HG03439 (cell line): Measurements from ENCODE around the gene SCN2A.

Source experiments
- ATAC-seq: cut with Tn5 transposase; IDR thresholded peaks from one replicate; pipeline ENCODE4 v1.9.1; 2021; ENCODE audit warnings: mild to moderate bottlenecking, moderate library complexity; ENCODE audit not compliant: unreplicated experiment

SCN2A gene

DNA sequence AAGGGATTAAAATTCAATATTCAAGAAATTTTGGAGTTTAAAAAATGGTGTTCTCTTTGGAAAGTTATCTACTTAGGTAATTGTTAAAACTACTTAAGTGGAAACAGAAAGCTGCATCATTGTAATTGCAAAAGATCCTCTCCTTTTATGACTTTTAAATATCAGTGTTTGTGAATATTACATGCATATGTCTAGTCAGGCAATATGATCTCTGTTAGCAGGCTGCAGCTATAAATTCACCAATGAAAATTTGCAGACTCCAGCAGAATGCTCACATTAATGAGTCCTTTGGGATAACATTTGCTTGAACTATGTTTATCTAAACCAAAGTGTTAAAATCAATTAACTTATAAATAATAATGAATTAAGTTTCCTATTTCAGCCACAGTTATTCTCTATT, 171.1 kb downstream of the SCN2A start:
- no peak for ATAC-seq

GRCh38 chr2:165414187-165414586, 175.0 kb downstream of the SCN2A start:
- ATAC-seq: no peak

DNA sequence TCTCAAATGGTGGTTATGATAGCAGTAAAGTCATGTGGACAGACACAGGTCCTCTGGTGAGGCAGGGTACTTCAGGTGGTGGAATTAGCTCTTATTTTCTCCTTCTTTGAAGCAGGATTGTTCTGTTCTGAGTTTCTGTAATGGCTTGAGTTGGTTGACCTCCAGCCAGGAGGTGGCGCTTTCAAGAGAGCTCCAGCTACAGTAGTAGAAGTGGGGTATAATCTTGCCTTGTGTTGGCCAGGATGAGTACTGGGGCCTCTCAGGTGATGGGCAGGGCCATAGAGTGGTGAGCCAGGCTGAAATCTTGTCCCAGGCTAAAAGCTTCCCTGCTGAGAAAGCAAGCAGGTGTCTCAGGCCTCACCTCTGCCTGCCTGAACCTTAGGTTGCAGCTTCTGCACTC, 177.8 kb downstream of the SCN2A start:
- ATAC-seq: no peak

- no peak for ATAC-seq
Observed at GRCh38 chr2:165420231-165420630, 181.0 kb downstream of the SCN2A start.

DNA sequence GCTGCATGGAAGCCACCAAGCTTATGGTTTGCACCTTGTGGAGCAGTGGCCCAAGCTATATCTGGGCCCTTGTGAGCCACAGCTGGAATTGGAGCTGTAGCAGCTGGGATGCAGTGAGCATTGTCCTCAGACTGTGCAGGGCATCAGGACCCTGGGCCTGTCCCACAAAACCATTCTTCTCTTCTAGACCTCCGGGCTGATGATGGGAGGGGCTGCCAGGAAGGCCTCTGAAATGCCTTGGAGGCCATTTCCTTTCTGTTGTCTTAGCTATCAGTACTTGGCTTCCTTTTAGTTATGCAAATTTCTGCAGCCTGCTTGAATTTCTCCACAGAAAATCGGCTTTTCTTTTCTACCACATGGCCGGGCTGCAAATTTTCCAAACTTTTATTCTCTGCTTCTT, 183.9 kb downstream of the SCN2A start:
- ATAC-seq: no peak

DNA sequence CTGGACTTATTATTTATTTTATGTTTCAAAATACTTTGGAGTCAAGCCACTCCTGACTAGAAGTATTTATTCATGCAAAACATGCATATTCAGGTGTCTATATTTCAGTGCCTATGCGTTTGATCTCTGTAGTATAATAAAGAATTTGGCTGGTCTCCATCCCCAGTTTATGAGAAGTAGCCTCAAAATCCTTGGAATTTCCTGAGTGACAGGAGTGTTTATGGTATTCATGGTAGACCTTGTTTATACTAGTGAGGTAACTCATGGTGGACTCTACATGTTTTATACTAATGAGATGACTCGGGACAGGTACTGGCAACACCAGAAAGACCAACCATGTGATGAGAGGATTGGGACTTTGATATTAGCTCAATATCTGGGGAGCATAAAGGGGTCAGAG, 186.3 kb downstream of the SCN2A start:
- no peak for ATAC-seq

- no peak for ATAC-seq
Observed at GRCh38 chr2:165427686-165428085, 188.5 kb downstream of the SCN2A start.

DNA sequence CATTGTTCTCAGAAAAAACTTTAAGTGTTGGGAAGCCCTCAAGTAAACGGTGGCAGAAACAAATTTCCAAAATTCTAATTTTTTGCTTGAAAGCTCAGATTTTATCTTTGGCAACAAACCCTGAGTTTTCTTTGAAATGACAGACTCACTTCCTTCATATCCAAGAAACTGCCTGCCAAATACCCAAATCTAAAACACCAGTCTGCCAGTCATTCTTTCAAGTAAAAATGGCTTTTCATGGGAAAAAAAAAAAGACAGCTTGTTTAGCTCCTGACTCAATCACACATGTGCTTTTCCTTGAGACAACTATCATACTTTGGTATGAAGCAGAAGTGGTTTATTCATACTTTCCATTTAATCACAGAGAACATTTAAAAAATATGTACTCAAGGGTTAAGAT, 189.7 kb downstream of the SCN2A start:
- ATAC-seq: no peak

- no peak for ATAC-seq
Observed at GRCh38 chr2:165431014-165431413, 191.8 kb downstream of the SCN2A start.

GRCh38 chr2:165432234-165432966, 193.2 kb downstream of the SCN2A start:
- ATAC-seq: no peak

GRCh38 chr2:165434865-165435496, 195.8 kb downstream of the SCN2A start:
- ATAC-seq: no peak

DNA sequence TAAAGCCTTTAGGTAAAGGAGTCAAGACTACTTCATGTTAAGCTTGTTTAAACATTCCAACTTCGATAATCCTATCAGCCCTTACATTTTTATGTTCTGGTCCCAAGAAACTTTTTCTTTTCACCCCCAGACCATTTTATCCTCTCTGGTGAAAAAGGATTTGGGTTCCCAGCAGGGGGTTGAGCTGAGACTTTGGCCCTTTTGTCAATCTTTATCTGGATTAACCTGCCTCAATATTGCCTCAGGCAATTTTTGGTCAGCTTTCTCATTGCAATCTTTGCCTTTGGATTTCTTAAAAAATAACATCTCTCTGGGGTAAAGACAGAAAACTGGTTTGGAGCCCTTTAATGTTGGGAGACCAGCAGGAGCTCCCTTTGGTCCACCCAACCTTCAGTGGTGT, 196.4 kb downstream of the SCN2A start:
- no peak for ATAC-seq

DNA sequence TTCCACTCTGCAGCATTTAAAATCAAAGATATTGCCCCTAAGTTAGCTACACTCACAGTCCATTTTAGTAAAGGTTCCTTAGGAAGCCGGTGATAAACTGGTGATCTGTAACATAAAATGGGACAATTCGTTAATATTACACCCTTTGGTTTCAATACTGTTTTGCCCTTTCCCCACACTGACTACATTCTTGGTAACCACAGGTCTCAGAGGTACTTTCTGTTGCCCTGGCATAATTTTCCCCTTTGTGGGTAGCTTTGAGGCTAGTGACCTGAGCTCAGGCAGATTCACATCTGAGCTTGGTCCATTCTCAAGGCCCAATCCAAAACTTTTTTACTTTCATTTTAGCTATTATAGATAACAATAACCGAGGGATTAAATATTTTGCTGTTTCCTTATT, 197.3 kb downstream of the SCN2A start:
- ATAC-seq: no peak

DNA sequence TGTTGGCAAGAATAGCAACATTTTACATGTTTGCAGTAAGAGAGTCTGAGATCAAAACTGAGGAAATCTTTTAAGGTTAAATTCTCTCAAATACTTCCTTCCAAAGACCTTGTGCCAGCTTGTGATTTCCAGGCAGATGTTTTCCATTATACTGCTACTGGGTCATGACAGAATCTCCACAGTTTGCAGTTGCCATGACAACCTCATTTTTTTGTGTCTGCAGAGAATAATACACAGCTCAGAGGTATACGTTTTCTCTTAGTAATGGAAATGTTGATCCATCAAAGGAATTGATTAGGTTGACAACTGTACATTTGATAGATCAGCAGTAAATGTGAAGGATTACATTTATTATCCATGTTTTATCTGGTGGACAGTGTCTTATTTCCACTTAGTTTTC, 201.2 kb downstream of the SCN2A start:
- no peak for ATAC-seq
